HepG2 (cell line): ENCODE data around the gene CXCL17. TPM values are rescaled to one million over a fixed set of nuclear protein-coding genes. Genes with fewer than 3 reads are reported as not detected.

ENCODE experiments used
- ATRX ChIP-seq: sonication (generic); formaldehyde crosslinking; IDR thresholded peaks from 2 replicates; pipeline ENCODE4 v1.4.0; 2020; ENCODE audit warnings: missing genetic modification reagents, borderline replicate concordance
- HMGA1 ChIP-seq: sonication (generic); formaldehyde crosslinking; conservative IDR thresholded peaks from 2 replicates; pipeline ENCODE4 v1.4.0; 2020; ENCODE audit warnings: missing genetic modification reagents
- HNRNPK ChIP-seq: fragments of 200-400 bp; formaldehyde crosslinking; IDR thresholded peaks from 2 replicates; pipeline ENCODE4 v1.6.1; 2018; ENCODE audit warnings: low read length, low read depth, moderate library complexity, mild to moderate bottlenecking; ENCODE audit not compliant: poor library complexity, severe bottlenecking
- KMT2A ChIP-seq: sonication (generic); formaldehyde crosslinking; IDR thresholded peaks from 2 replicates; pipeline ENCODE4 v1.4.0; 2020; ENCODE audit warnings: missing genetic modification reagents
- MBD4 ChIP-seq: IDR thresholded peaks from 2 replicates; pipeline ENCODE4 v1.6.1; 2012; ENCODE audit warnings: low read length, inconsistent platforms, borderline replicate concordance
- MXD3 ChIP-seq: IDR thresholded peaks from 2 replicates; pipeline ENCODE4 v1.6.1; 2016; ENCODE audit warnings: mild to moderate bottlenecking, missing biosample characterization, missing genetic modification reagents
- NONO ChIP-seq, 2 experiments: fragments of 450-650 bp in 1 of 2; sonication (generic) in 1 of 2; formaldehyde crosslinking in 1 of 2; IDR thresholded peaks in 1 of 2; conservative IDR thresholded peaks in 1 of 2; 2 replicates each; pipeline versions ENCODE4 v1.6.1 to v1.8.0; 2017 to 2022; ENCODE audit warnings: mild to moderate bottlenecking in 1 of 2, missing genetic modification reagents in 1 of 2, moderate library complexity in 1 of 2
- REL ChIP-seq: sonication (generic); formaldehyde crosslinking; conservative IDR thresholded peaks from 2 replicates; pipeline ENCODE4 v1.8.0; 2022; ENCODE audit warnings: mild to moderate bottlenecking, missing genetic modification reagents, moderate library complexity
- REXO4 ChIP-seq: sonication (generic); formaldehyde crosslinking; IDR thresholded peaks from 2 replicates; pipeline ENCODE4 v1.8.0; 2022; ENCODE audit warnings: missing genetic modification reagents, mild to moderate bottlenecking, borderline replicate concordance
- SOX5 ChIP-seq: IDR thresholded peaks from 2 replicates; pipeline ENCODE4 v1.6.1; 2016; ENCODE audit warnings: borderline replicate concordance
- TMF1 ChIP-seq: sonication (generic); formaldehyde crosslinking; IDR thresholded peaks from 2 replicates; pipeline ENCODE4 v1.8.1; 2022; ENCODE audit warnings: low read depth, missing genetic modification reagents
- YY1 ChIP-seq: IDR thresholded peaks from 2 replicates; pipeline ENCODE4 v1.6.1; 2011; ENCODE audit warnings: low read length, low read depth, moderate library complexity, mild to moderate bottlenecking; ENCODE audit not compliant: insufficient read depth, insufficient replicate concordance
- ZKSCAN5 ChIP-seq: sonication (generic); formaldehyde crosslinking; IDR thresholded peaks from 2 replicates; pipeline ENCODE4 v1.5.1; 2020; ENCODE audit warnings: mild to moderate bottlenecking, missing genetic modification reagents
- ZNF205 ChIP-seq: IDR thresholded peaks from 2 replicates; pipeline ENCODE4 v1.6.1; 2018; ENCODE audit warnings: missing biosample characterization, missing genetic modification reagents
- ZNF274 ChIP-seq: sonication (generic); formaldehyde crosslinking; IDR thresholded peaks from 2 replicates; pipeline ENCODE4 v1.5.1; 2020; ENCODE audit warnings: mild to moderate bottlenecking, missing genetic modification reagents
- ZNF331 ChIP-seq: sonication (generic); formaldehyde crosslinking; IDR thresholded peaks from 2 replicates; pipeline ENCODE4 v1.4.0; 2020; ENCODE audit warnings: missing genetic modification reagents
- ZNF562 ChIP-seq: sonication (generic); formaldehyde crosslinking; IDR thresholded peaks from 2 replicates; pipeline ENCODE4 v1.8.0; 2022; ENCODE audit warnings: missing genetic modification reagents, borderline replicate concordance
- ZNF569 ChIP-seq: sonication (generic); formaldehyde crosslinking; IDR thresholded peaks from 2 replicates; pipeline ENCODE4 v1.5.0; 2020; ENCODE audit warnings: mild to moderate bottlenecking, missing genetic modification reagents, moderate library complexity, borderline replicate concordance
- ZNF619 ChIP-seq: sonication (generic); formaldehyde crosslinking; IDR thresholded peaks from 2 replicates; pipeline ENCODE4 v1.4.0; 2020; ENCODE audit warnings: mild to moderate bottlenecking, missing genetic modification reagents
- ZNF770 ChIP-seq: sonication (generic); formaldehyde crosslinking; IDR thresholded peaks from 2 replicates; pipeline ENCODE4 v1.5.0; 2020; ENCODE audit warnings: mild to moderate bottlenecking, missing genetic modification reagents
- ZNF788 ChIP-seq: sonication (generic); formaldehyde crosslinking; IDR thresholded peaks from 2 replicates; pipeline ENCODE4 v1.5.0; 2020; ENCODE audit warnings: mild to moderate bottlenecking, missing genetic modification reagents, borderline replicate concordance
- polyA plus RNA-seq, 8 experiments: library from polyadenylated mRNA; depleted of rRNA in 3 of 8; stranded (reverse) in 7 of 8; unstranded in 1 of 8; fragments of >200 nt; fragmentation: Illumina TruSeq in 4 of 8; extraction: Trizol in 4 of 8; gene quantifications; 2 replicates each; pipeline versions ENCODE4 v1.2.1 to v1.2.3, GENCODE V29; 2011 to 2016; ENCODE audit warnings: low read depth in 4 of 8, missing spikeins in 1 of 8, mixed read lengths in 1 of 8; ENCODE audit not compliant: insufficient read depth in 1 of 8
- total RNA-seq, 5 experiments: library from RNA; depleted of rRNA; stranded (reverse); fragments of >200 nt; fragmentation: Illumina TruSeq; extraction: Trizol; gene quantifications; 2 replicates each; pipeline ENCODE4 v1.2.3, GENCODE V29; 2016; ENCODE audit warnings: low read depth in 1 of 5
- TF ChIP-seq, protein P1 (sequence below): sonication (generic); formaldehyde crosslinking; IDR thresholded peaks from 2 replicates; pipeline ENCODE4 v1.5.0; 2020; ENCODE audit warnings: mild to moderate bottlenecking, missing genetic modification reagents
- TF ChIP-seq, protein P2 (sequence below): sonication (generic); formaldehyde crosslinking; IDR thresholded peaks from 2 replicates; pipeline ENCODE4 v1.5.0; 2020; ENCODE audit warnings: mild to moderate bottlenecking, missing genetic modification reagents
- TF ChIP-seq, protein P3 (sequence below): sonication (generic); formaldehyde crosslinking; IDR thresholded peaks from 2 replicates; pipeline ENCODE4 v1.5.0; 2020; ENCODE audit warnings: missing genetic modification reagents

The CXCL17 gene
- total and polyA plus RNA-seq, 2 of the 13 experiments (the other 11 are each of a cell fraction or from before 2014, with no cell fraction given) = 0.12 TPM; not detected in 1

GRCh38 chr19:42424712-42425131, 18.0 kb downstream of the CXCL17 start (continued):
- TF ChIP-seq, protein P1, sequence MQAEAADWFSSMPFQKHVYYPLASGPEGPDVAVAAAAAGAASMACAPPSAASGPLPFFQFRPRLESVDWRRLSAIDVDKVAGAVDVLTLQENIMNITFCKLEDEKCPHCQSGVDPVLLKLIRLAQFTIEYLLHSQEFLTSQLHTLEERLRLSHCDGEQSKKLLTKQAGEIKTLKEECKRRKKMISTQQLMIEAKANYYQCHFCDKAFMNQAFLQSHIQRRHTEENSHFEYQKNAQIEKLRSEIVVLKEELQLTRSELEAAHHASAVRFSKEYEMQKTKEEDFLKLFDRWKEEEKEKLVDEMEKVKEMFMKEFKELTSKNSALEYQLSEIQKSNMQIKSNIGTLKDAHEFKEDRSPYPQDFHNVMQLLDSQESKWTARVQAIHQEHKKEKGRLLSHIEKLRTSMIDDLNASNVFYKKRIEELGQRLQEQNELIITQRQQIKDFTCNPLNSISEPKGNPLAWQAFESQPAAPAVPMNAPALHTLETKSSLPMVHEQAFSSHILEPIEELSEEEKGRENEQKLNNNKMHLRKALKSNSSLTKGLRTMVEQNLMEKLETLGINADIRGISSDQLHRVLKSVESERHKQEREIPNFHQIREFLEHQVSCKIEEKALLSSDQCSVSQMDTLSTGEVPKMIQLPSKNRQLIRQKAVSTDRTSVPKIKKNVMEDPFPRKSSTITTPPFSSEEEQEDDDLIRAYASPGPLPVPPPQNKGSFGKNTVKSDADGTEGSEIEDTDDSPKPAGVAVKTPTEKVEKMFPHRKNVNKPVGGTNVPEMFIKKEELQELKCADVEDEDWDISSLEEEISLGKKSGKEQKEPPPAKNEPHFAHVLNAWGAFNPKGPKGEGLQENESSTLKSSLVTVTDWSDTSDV = no peak
- TF ChIP-seq ZNF205 (CRISPR knock-in tag) (no peak), ZNF569 (CRISPR knock-in tag) (no peak), ZNF770 (CRISPR knock-in tag) (no peak), MXD3 (CRISPR knock-in tag) (no peak), ZNF562 (CRISPR knock-in tag) (no peak), TMF1 (CRISPR knock-in tag) (no peak), HNRNPK (no peak), KMT2A (no peak), ATRX (CRISPR knock-in tag) (no peak), ZKSCAN5 (no peak), ZNF331 (no peak), HMGA1 (CRISPR knock-in tag) (no peak), ZNF788 (CRISPR knock-in tag) (no peak), NONO (IDR thresholded peaks at IDR 0.05) (no peak), NONO (CRISPR knock-in tag; conservative IDR thresholded peaks at IDR 0.05) (no peak), REL (no peak), YY1 (no peak), MBD4 (no peak), SOX5 (CRISPR knock-in tag) (no peak), REXO4 (CRISPR knock-in tag) (no peak), ZNF619 (CRISPR knock-in tag) (no peak), ZNF274 (CRISPR knock-in tag) (no peak)
- TF ChIP-seq, protein P2, sequence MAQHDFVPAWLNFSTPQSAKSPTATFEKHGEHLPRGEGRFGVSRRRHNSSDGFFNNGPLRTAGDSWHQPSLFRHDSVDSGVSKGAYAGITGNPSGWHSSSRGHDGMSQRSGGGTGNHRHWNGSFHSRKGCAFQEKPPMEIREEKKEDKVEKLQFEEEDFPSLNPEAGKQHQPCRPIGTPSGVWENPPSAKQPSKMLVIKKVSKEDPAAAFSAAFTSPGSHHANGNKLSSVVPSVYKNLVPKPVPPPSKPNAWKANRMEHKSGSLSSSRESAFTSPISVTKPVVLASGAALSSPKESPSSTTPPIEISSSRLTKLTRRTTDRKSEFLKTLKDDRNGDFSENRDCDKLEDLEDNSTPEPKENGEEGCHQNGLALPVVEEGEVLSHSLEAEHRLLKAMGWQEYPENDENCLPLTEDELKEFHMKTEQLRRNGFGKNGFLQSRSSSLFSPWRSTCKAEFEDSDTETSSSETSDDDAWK = no peak
- TF ChIP-seq, protein P3, sequence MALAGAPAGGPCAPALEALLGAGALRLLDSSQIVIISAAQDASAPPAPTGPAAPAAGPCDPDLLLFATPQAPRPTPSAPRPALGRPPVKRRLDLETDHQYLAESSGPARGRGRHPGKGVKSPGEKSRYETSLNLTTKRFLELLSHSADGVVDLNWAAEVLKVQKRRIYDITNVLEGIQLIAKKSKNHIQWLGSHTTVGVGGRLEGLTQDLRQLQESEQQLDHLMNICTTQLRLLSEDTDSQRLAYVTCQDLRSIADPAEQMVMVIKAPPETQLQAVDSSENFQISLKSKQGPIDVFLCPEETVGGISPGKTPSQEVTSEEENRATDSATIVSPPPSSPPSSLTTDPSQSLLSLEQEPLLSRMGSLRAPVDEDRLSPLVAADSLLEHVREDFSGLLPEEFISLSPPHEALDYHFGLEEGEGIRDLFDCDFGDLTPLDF (CRISPR knock-in tag) = no peak
